ENCODE results near the gene CCER1. TPM values are rescaled to one million over a fixed set of nuclear protein-coding genes. Genes with fewer than 3 reads are reported as not detected.

The CCER1 gene
- total RNA-seq, 4 donors from 2014 or later = not detected

DNA sequence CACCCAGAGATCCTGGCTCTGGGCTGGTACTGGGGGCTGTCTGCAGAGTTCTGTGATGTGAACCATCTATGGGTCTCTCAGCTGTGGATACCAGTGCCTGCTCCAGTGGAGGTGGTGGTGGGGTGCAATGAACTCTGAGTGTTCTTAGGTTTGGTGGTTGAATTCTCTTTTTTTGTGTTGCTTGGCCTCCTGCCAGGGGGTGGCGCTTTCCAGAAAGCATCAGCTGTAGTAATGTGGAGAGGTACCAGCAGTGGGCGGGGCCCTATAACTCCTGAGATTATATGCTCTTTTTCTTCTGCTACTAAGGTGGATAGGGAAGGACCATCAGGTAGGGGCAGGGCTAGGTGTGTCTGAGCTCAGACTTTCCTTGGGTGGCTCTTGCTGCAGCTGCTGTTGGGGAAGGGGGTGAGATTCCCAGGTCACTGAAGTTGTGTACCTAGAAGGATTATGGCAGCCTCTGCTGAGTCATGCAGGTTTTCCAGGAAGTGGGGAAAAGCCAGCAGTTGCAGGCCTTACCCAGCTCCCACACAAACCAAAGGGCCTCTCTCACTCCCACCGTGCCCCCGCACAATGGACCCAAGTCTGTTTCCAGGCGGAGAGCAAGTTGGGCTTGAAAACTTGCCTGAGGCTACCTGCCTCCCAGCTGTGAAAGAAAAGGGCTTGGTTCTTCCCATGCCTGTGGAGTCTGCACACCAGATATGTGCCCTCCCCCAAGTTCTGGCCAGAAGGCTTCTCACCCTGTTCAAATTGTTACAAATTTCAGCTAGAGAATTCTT, 18.6 kb downstream of the CCER1 start:
- ATAC-seq = no peak
- DNase-seq = no peak
- Histone ChIP-seq H3K4me1 (no peaks in the 10 kb centered on the region), H3K4me3 (no peak overlapping the region), H3K36me3 (no peaks in the 10 kb centered on the region), H3K27ac (no peak overlapping the region), H3K9me3 (no peaks in the 10 kb centered on the region), H3K27me3 (no peaks in the 10 kb centered on the region)
- intact Hi-C loops (cut with DNase I; ENCODE audit: low total_unique reads) (no loop called here), in situ Hi-C loops (cut with MboI; ENCODE audit: low sequenced_read_pairs in 4 of 4) (loop anchor here in 1 of 4 donors (25.0 kb wide), 1 partner anchor 1399 kb away; the partner anchor contains the start of gene POC1B)
- no peak for TF ChIP-seq CTCF (IDR thresholded peaks at IDR 0.05 in 4 of 5, conservative IDR thresholded peaks at IDR 0.05 in 1 of 5)
- no peak for TF ChIP-seq POLR2A (IDR thresholded peaks at IDR 0.05)

DNA sequence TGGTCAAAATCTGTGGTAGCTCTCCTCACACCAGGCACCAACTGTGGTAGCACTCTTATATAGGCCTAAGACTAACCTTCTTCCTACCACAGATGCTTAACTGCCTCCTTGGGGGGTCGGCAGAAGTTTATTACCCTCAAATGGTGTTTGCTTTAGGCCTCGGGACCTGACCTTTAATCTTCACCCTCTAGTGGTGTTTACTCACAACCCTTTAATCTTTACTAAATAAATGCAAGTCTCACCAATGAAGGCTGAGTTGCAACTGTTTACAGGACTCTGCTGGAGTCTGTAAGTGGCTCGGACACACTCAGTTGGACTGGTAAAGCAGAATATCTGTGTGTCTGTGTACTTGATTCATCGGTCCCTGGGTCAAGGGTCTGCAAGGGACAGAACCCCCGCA, 29.4 kb downstream of the CCER1 start:
- Histone ChIP-seq H3K36me3 (no peaks in the 10 kb centered on the region), H3K4me1 (no peaks in the 10 kb centered on the region), H3K27me3 (no peaks in the 10 kb centered on the region), H3K4me3 (no peak overlapping the region), H3K27ac (no peak overlapping the region), H3K9me3 (no peaks in the 10 kb centered on the region)
- in situ Hi-C loops (cut with MboI; ENCODE audit: low sequenced_read_pairs in 4 of 4) = loop anchor here in 1 of 4 donors (25.0 kb wide), 1 partner anchor 1388 kb away; the partner anchor contains the start of gene POC1B
- no peak for ATAC-seq
- TF ChIP-seq CTCF (IDR thresholded peaks at IDR 0.05 in 4 of 5, conservative IDR thresholded peaks at IDR 0.05 in 1 of 5) (no peak), POLR2A (IDR thresholded peaks at IDR 0.05) (no peak)
- no peak for DNase-seq
- intact Hi-C loops (cut with DNase I; ENCODE audit: low total_unique reads) = no loop called here

- DNase-seq = no peak
- Histone ChIP-seq H3K4me3 (no peak overlapping the region), H3K27ac (no peak overlapping the region), H3K36me3 (no peaks in the 10 kb centered on the region), H3K9me3 (no peaks in the 10 kb centered on the region), H3K27me3 (no peaks in the 10 kb centered on the region), H3K4me1 (no peaks in the 10 kb centered on the region)
- in situ Hi-C loops (cut with MboI; ENCODE audit: low sequenced_read_pairs in 4 of 4) = no loop called here
- intact Hi-C loops (cut with DNase I; ENCODE audit: low total_unique reads) = no loop called here
- TF ChIP-seq CTCF (IDR thresholded peaks at IDR 0.05 in 4 of 5, conservative IDR thresholded peaks at IDR 0.05 in 1 of 5) (no peak), POLR2A (IDR thresholded peaks at IDR 0.05) (no peak)
- no peak for ATAC-seq
These were observed 30.6 kb downstream of the CCER1 start for GRCh38 chr12:90924406-90924805.

DNA sequence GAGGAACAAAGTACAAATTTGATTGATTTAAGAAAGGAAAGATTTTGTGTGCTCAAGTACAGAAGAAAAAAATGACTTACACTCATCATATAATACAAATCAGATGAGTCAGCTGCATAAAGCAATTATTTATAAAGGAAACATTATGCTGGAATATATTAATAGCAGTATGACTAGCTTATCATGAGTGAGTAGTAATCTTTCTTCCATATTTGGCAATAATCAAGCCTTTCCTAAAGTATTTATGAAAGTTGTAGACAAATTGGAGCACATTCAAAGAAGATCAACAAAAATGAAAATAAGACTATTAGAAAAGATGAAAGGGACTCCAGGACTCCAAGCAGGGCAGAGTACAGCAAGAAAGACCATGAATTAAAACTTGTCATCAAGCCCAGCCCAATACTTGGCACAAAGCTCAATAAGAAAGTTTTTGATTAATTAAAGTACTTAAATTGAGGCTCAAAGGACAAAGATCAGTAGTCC, 32.8 kb downstream of the CCER1 start:
- Histone ChIP-seq H3K4me3 (no peak overlapping the region), H3K27me3 (no peaks in the 10 kb centered on the region), H3K9me3 (no peaks in the 10 kb centered on the region), H3K36me3 (no peaks in the 10 kb centered on the region), H3K27ac (no peak overlapping the region), H3K4me1 (no peaks in the 10 kb centered on the region)
- DNase-seq = no peak
- TF ChIP-seq POLR2A (IDR thresholded peaks at IDR 0.05) (no peak), CTCF (IDR thresholded peaks at IDR 0.05 in 4 of 5, conservative IDR thresholded peaks at IDR 0.05 in 1 of 5) (no peak)
- no peak for ATAC-seq
- intact Hi-C loops (cut with DNase I; ENCODE audit: low total_unique reads) (no loop called here), in situ Hi-C loops (cut with MboI; ENCODE audit: low sequenced_read_pairs in 4 of 4) (no loop called here)

All from gastrocnemius medialis (tissue), 4 donors.